Measurements from ENCODE around the gene EFCAB12. TPM values are rescaled to one million over a fixed set of nuclear protein-coding genes. Genes with fewer than 3 reads are reported as not detected.

EFCAB12 gene
- total RNA-seq, 6 donors from 2014 or later, result 0.72 to 10.5 (median 5.1) TPM

GRCh38 chr3:129461022-129461421 is 32.6 kb upstream of the EFCAB12 start:
- H3K9me3 ChIP-seq, result no peaks in the 10 kb centered on the region
- no peak overlapping the region for H3K27ac ChIP-seq
- no peaks in the 10 kb centered on the region for H3K4me1 ChIP-seq
- no peak for DNase-seq
- peaks cover 0 to 58% (median 12%) of the 10 kb centered on the region in 4 donors for H3K36me3 ChIP-seq
- 94 to 100% methylated on average over 1 of the region's 1 CpG for WGBS, 2 donors
- no peak overlapping the region for H3K4me3 ChIP-seq
- H3K27me3 ChIP-seq, result no peaks in the 10 kb centered on the region
- ATAC-seq (ENCODE audit: low FRiP score in 2 of 2), result no peak
- TF ChIP-seq POLR2AphosphoS5 (IDR thresholded peaks at IDR 0.05), result no peak

DNA sequence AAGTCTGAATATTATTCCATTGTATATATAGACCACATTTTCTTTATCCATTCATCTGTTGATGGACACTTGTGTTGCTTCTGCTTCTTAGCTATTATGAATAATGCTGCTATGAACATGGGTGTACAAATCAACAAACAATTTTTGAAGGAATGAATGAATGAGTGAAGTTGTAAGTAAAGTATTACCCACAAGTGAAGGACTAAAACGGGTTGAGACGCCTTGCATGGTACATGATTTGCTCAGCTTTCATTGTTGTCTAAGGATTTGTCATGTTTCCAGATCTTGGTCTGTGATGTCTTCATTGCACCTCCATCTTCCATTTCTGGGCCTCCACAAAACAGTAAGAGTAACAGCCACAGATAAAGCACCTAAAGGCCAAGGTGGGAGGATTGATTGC is 32.1 kb upstream of the EFCAB12 start:
- Histone ChIP-seq H3K27me3 (no peaks in the 10 kb centered on the region), H3K36me3 (peaks cover 0 to 61% (median 15%) of the 10 kb centered on the region in 4 donors), H3K4me3 (no peak overlapping the region), H3K9me3 (no peaks in the 10 kb centered on the region), H3K27ac (no peak overlapping the region), H3K4me1 (no peaks in the 10 kb centered on the region)
- WGBS, 2 donors, result 97 to 98% methylated on average over 2 of the region's 2 CpGs
- DNase-seq (no peak), ATAC-seq (ENCODE audit: low FRiP score in 2 of 2) (no peak)
- no peak for TF ChIP-seq POLR2AphosphoS5 (IDR thresholded peaks at IDR 0.05)
- TF ChIP-seq EP300 (IDR thresholded peaks at IDR 0.05), result no peak
- TF ChIP-seq CTCF (IDR thresholded peaks at IDR 0.05), result no peak
- no peak for TF ChIP-seq POLR2A (IDR thresholded peaks at IDR 0.05)

DNA sequence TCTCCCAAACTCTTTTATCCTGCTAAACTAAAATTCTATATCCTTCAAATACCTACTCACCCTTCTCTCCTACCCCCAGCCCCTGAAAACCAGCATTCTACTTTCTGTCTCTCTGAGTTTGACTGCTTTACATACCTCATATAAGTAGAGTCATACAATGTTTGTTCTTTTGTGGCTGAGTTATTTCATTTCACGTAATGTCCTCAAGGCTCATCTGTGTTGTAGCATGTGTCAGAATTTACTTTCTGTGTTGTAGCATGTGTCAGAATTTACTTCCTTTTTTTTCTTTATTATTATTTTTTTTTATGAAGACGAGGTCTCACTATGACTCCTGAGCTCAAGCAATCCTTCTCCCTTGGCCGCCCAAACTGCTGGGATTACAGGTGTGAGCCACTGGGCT is 31.7 kb upstream of the EFCAB12 start:
- TF ChIP-seq EP300 (IDR thresholded peaks at IDR 0.05) (no peak), CTCF (IDR thresholded peaks at IDR 0.05) (no peak), POLR2A (IDR thresholded peaks at IDR 0.05) (no peak), POLR2AphosphoS5 (IDR thresholded peaks at IDR 0.05) (no peak)
- H3K9me3 ChIP-seq, result no peaks in the 10 kb centered on the region
- H3K36me3 ChIP-seq, result peaks cover 0 to 65% (median 16%) of the 10 kb centered on the region in 4 donors
- DNase-seq (no peak), ATAC-seq (ENCODE audit: low FRiP score in 2 of 2) (no peak)
- no peaks in the 10 kb centered on the region for H3K4me1 ChIP-seq
- H3K27me3 ChIP-seq, result no peaks in the 10 kb centered on the region
- no peak overlapping the region for H3K4me3 ChIP-seq
- no peak overlapping the region for H3K27ac ChIP-seq
- WGBS, 2 donors, result 85 to 95% methylated on average over 3 of the region's 3 CpGs

GRCh38 chr3:129453732-129454131 is 25.3 kb upstream of the EFCAB12 start:
- Histone ChIP-seq H3K4me1 (no peaks in the 10 kb centered on the region), H3K36me3 (peaks cover 0 to 74% (median 14%) of the 10 kb centered on the region in 4 donors), H3K4me3 (no peak overlapping the region), H3K27ac (no peak overlapping the region), H3K27me3 (no peaks in the 10 kb centered on the region), H3K9me3 (no peaks in the 10 kb centered on the region)
- TF ChIP-seq POLR2A (IDR thresholded peaks at IDR 0.05) (no peak), EP300 (IDR thresholded peaks at IDR 0.05) (no peak), POLR2AphosphoS5 (IDR thresholded peaks at IDR 0.05) (no peak), CTCF (IDR thresholded peaks at IDR 0.05) (no peak)
- WGBS, 2 donors, result 84 to 100% methylated on average over 1 of the region's 1 CpG
- ATAC-seq (ENCODE audit: low FRiP score in 2 of 2) (no peak), DNase-seq (no peak)

- Histone ChIP-seq H3K4me1 (peaks cover 0 to 9% (median 4%) of the 10 kb centered on the region in 4 donors), H3K27me3 (no peaks in the 10 kb centered on the region), H3K4me3 (no peak overlapping the region), H3K9me3 (no peaks in the 10 kb centered on the region), H3K27ac (no peak overlapping the region), H3K36me3 (peaks cover 0 to 35% (median 7%) of the 10 kb centered on the region in 4 donors)
- no peak for TF ChIP-seq POLR2A (IDR thresholded peaks at IDR 0.05)
- TF ChIP-seq EP300 (IDR thresholded peaks at IDR 0.05), result no peak
- no peak for TF ChIP-seq CTCF (IDR thresholded peaks at IDR 0.05)
- TF ChIP-seq POLR2AphosphoS5 (IDR thresholded peaks at IDR 0.05), result no peak
- WGBS, 2 donors, result 62 to 65% methylated on average over 5 of the region's 5 CpGs
- ATAC-seq (ENCODE audit: low FRiP score in 2 of 2), result no peak
- DNase-seq, result no peak
Measured at GRCh38 chr3:129449279-129450115, 21.1 kb upstream of the EFCAB12 start.
